A673 (cell line): Measurements from ENCODE around the gene PRSS8.

Experiments
- CTCF ChIP-seq: fragments of 300-800, 200-600 bp; sonication (generic); conservative IDR thresholded peaks from 2 replicates; pipeline ENCODE4 v1.5.1; 2017; ENCODE audit warnings: low read depth, mild to moderate bottlenecking, antibody characterized with exemption, low read length, moderate library complexity, mixed read lengths
- EZH2 ChIP-seq: fragments of 200-600 bp; sonication (generic); IDR thresholded peaks from 2 replicates; pipeline ENCODE4 v1.6.1; 2017; ENCODE audit warnings: borderline replicate concordance, low read depth, mild to moderate bottlenecking, mixed read lengths, antibody characterized with exemption, low read length; ENCODE audit not compliant: poor library complexity, severe bottlenecking

- no peak for TF ChIP-seq CTCF
- TF ChIP-seq EZH2, result no peak
These were observed 48.0 kb downstream of the PRSS8 start for GRCh38 chr16:31087481-31087880.
